ENCODE measurements around the gene SLC8A1.

- TF ChIP-seq POLR2AphosphoS5 (IDR thresholded peaks at IDR 0.05) = no peak
- TF ChIP-seq CTCF (IDR thresholded peaks at IDR 0.05) = peak in 3 of 5 experiments; percentile 20 to 29 (median 21)
- TF ChIP-seq EP300 (IDR thresholded peaks at IDR 0.05; ENCODE audit: low read depth) = no peak
- no peak for TF ChIP-seq POLR2A (IDR thresholded peaks at IDR 0.05)
Observed at GRCh38 chr2:40448476-40449079, 3.3 kb downstream of the SLC8A1 start.
